A549 (cell line): ENCODE measurements around the gene WFDC11. TPM values are rescaled to one million over a fixed set of nuclear protein-coding genes. Genes with fewer than 3 reads are reported as not detected.

Experiments used
- ATAC-seq, 2 experiments: fragments of 200-7000 bp in 1 of 2; fragments of >200 bp in 1 of 2; cut with Nextera tagmentation in 1 of 2; cut with Tn5 transposase in 1 of 2; 3 replicates each; pipeline versions ENCODE4 v1.8.0 to v1.9.1; 2018 to 2020; ENCODE audit warnings: mild to moderate bottlenecking in 1 of 2, moderate library complexity in 1 of 2
- CTCF ChIA-PET: fragments of 300-600 bp; sonication (Branson Sonifier 250); formaldehyde crosslinking; extraction: SDS; loops from one replicate; lab custom pipeline; 2021; ENCODE audit warnings: antibody characterized with exemption, inconsistent platforms; lab: Yijun Ruan, JAX
- POLR2A ChIA-PET: fragments of 350-600 bp; formaldehyde crosslinking; extraction: SDS; loops from one replicate; lab custom pipeline; 2021; ENCODE audit warnings: antibody characterized with exemption, inconsistent platforms; lab: Yijun Ruan, JAX
- DNase-seq, 2 experiments: peaks; one replicate each; pipeline versions ENCODE4 v3.0.0 to v3.0.0-alpha.2; 2011 to 2016; ENCODE audit warnings: low read depth in 1 of 2, low spot score in 1 of 2
- FAIRE-seq: peaks from 2 replicates; lab custom pipeline; 2011; peaks lifted over from hg19 to GRCh38; lab: Jason Lieb, UNC
- H3K27ac ChIP-seq, 2 experiments: fragments of >200 bp; sonication (Bioruptor Twin); formaldehyde crosslinking; 3 replicates each; pipeline ENCODE4 v1.5.1; 2016 to 2017
- H3K4me1 ChIP-seq: fragments of >200 bp; sonication (Bioruptor Twin); formaldehyde crosslinking; 3 replicates; pipeline ENCODE4 v1.6.1; 2016
- H3K4me2 ChIP-seq: fragments of >200 bp; sonication (Bioruptor Twin); formaldehyde crosslinking; 3 replicates; pipeline ENCODE4 v1.6.1; 2016
- H3K4me3 ChIP-seq: fragments of >200 bp; sonication (Bioruptor Twin); formaldehyde crosslinking; 3 replicates; pipeline ENCODE4 v1.5.1; 2016
- H3K9me3 ChIP-seq: fragments of >200 bp; sonication (Bioruptor Twin); formaldehyde crosslinking; 3 replicates; pipeline ENCODE4 v1.6.1; 2016
- ATOH8 ChIP-seq: fragments of 250-450 bp; sonication (Bioruptor Pico); IDR thresholded peaks from 2 replicates; pipeline ENCODE4 v1.5.0; 2020; ENCODE audit warnings: low read depth, mild to moderate bottlenecking, moderate library complexity
- BCL3 ChIP-seq: fragments of >200 bp; sonication (Bioruptor Twin); formaldehyde crosslinking; IDR thresholded peaks from 3 replicates; pipeline ENCODE4 v1.6.1; 2016
- BHLHE40 ChIP-seq: IDR thresholded peaks from 2 replicates; pipeline ENCODE4 v1.6.1; 2012; ENCODE audit warnings: low read depth, low read length, inconsistent platforms
- CBX8 ChIP-seq: fragments of 200-600 bp; sonication (generic); IDR thresholded peaks from 2 replicates; pipeline ENCODE4 v1.6.1; 2016
- CEBPB ChIP-seq, 2 experiments: fragments of >200 bp in 1 of 2; sonication (Bioruptor Twin) in 1 of 2; formaldehyde crosslinking in 1 of 2; IDR thresholded peaks; 2 replicates each; pipeline ENCODE4 v1.6.1; 2012 to 2016
- CTCF ChIP-seq: fragments of >200 bp; sonication (Bioruptor Twin); formaldehyde crosslinking; IDR thresholded peaks from 3 replicates; pipeline ENCODE4 v1.5.1; 2016
- E2F6 ChIP-seq: IDR thresholded peaks from 2 replicates; pipeline ENCODE4 v1.6.1; 2012; ENCODE audit warnings: low read depth, borderline replicate concordance
- EHF ChIP-seq: fragments of 250-450 bp; sonication (Bioruptor Pico); IDR thresholded peaks from 2 replicates; pipeline ENCODE4 v1.5.0; 2020; ENCODE audit warnings: mild to moderate bottlenecking
- EHMT2 ChIP-seq: fragments of 200-600 bp; sonication (generic); IDR thresholded peaks from 2 replicates; pipeline ENCODE4 v1.6.1; 2016; ENCODE audit warnings: antibody characterized with exemption, low read depth, mild to moderate bottlenecking, moderate library complexity
- ELK1 ChIP-seq: fragments of 150-350 bp; IDR thresholded peaks from 2 replicates; pipeline ENCODE4 v1.6.1; 2014; ENCODE audit warnings: low read depth, mild to moderate bottlenecking, low read length
- ESRRA ChIP-seq: fragments of 150-350 bp; IDR thresholded peaks from 2 replicates; pipeline ENCODE4 v1.6.1; 2014; ENCODE audit warnings: mild to moderate bottlenecking, low read length, borderline replicate concordance
- FOSB ChIP-seq: fragments of 250-450 bp; sonication (Bioruptor Pico); IDR thresholded peaks from 2 replicates; pipeline ENCODE4 v1.5.0; 2020; ENCODE audit warnings: mild to moderate bottlenecking, moderate library complexity
- FOXS1 ChIP-seq: fragments of 250-450 bp; sonication (Bioruptor Pico); IDR thresholded peaks from 2 replicates; pipeline ENCODE4 v1.5.0; 2020; ENCODE audit warnings: mild to moderate bottlenecking, moderate library complexity
- HDAC2 ChIP-seq: fragments of 200-600 bp; sonication (generic); IDR thresholded peaks from 2 replicates; pipeline ENCODE4 v1.6.1; 2016
- HEYL ChIP-seq: fragments of 250-450 bp; sonication (Bioruptor Pico); IDR thresholded peaks from 2 replicates; pipeline ENCODE4 v1.8.0; 2021; ENCODE audit warnings: mild to moderate bottlenecking, moderate library complexity
- HOXA7 ChIP-seq: fragments of 250-450 bp; sonication (Bioruptor Pico); IDR thresholded peaks from 2 replicates; pipeline ENCODE4 v1.5.0; 2020; ENCODE audit warnings: mild to moderate bottlenecking, moderate library complexity
- JUN ChIP-seq, 2 experiments: fragments of >200 bp; sonication (Bioruptor Twin); formaldehyde crosslinking; IDR thresholded peaks; 2 replicates in 1 of 2; 3 replicates in 1 of 2; pipeline ENCODE4 v1.6.1; 2016 to 2017
- KDM1A ChIP-seq: fragments of 200-600 bp; sonication (generic); IDR thresholded peaks from 2 replicates; pipeline ENCODE4 v1.6.1; 2016; ENCODE audit warnings: low read depth, mild to moderate bottlenecking
- KDM5A ChIP-seq: fragments of 200-600 bp; sonication (generic); IDR thresholded peaks from 2 replicates; pipeline ENCODE4 v1.6.1; 2016; ENCODE audit warnings: antibody characterized with exemption, mild to moderate bottlenecking
- MAX ChIP-seq: IDR thresholded peaks from 2 replicates; pipeline ENCODE4 v1.6.1; 2012
- NFE2L2 ChIP-seq: fragments of 150-350 bp; conservative IDR thresholded peaks from 2 replicates; pipeline ENCODE4 v1.6.1; 2014; ENCODE audit warnings: low read length
- NR3C1 ChIP-seq: fragments of >200 bp; sonication (Bioruptor Twin); formaldehyde crosslinking; IDR thresholded peaks from 3 replicates; pipeline ENCODE4 v1.6.1; 2017
- POLR2A ChIP-seq: IDR thresholded peaks from 2 replicates; pipeline ENCODE4 v1.6.1; 2012; ENCODE audit warnings: mild to moderate bottlenecking, low read length
- RCOR1 ChIP-seq: fragments of 150-350 bp; IDR thresholded peaks from 2 replicates; pipeline ENCODE4 v1.6.1; 2014; ENCODE audit warnings: antibody characterized with exemption, low read length, low read depth
- RNF2 ChIP-seq: fragments of 200-600 bp; sonication (generic); IDR thresholded peaks from 2 replicates; pipeline ENCODE4 v1.6.1; 2016; ENCODE audit warnings: low read depth, mild to moderate bottlenecking, antibody characterized with exemption, moderate library complexity, borderline replicate concordance
- SMC3 ChIP-seq: fragments of >200 bp; sonication (Bioruptor Twin); formaldehyde crosslinking; IDR thresholded peaks from 3 replicates; pipeline ENCODE4 v1.6.1; 2018; ENCODE audit warnings: inconsistent platforms
- SREBF2 ChIP-seq: fragments of 450-650 bp; IDR thresholded peaks from 2 replicates; pipeline ENCODE4 v1.6.1; 2014; ENCODE audit warnings: mild to moderate bottlenecking, moderate library complexity
- USF2 ChIP-seq: fragments of 450-650 bp; IDR thresholded peaks from 2 replicates; pipeline ENCODE4 v1.6.1; 2014; ENCODE audit warnings: antibody characterized with exemption
- ZC3H11A ChIP-seq: fragments of 450-650 bp; IDR thresholded peaks from 2 replicates; pipeline ENCODE4 v1.6.1; 2014; ENCODE audit warnings: antibody characterized with exemption, mild to moderate bottlenecking
- WGBS: methylation state at CpG from one replicate; pipeline ENCODE4 v1.1.6; 2017; ENCODE audit errors: missing lambda C conversion rate; 5-methylcytosine and 5-hydroxymethylcytosine counted together
- polyA plus RNA-seq, 4 experiments: library from polyadenylated mRNA; depleted of rRNA in 3 of 4; stranded (reverse); fragments of >200 nt; fragmentation: RNase III in 1 of 4; extraction: RNeasy Plus Mini Kit Qiagen cat#74134 plus additional on column Dnase treatment in 1 of 4; gene quantifications; 2 replicates in 3 of 4; 3 replicates in 1 of 4; pipeline ENCODE4 v1.2.3, GENCODE V29; 2011 to 2017

Gene WFDC11
- polyA plus RNA-seq, 2 of the 4 experiments (the other 2 are of a cell fraction), result not detected

- ChIA-PET POLR2A (no interaction called here), CTCF (interaction anchor here (1.0 kb wide), 1 partner anchor 20 kb away, joined by 4 read pairs; the partner anchor contains the start of gene WFDC10A)
- Histone ChIP-seq H3K4me1 (no peaks in the 10 kb centered on the region), H3K27ac (no peak overlapping the region), H3K9me3 (no peaks in the 10 kb centered on the region), H3K4me3 (no peak overlapping the region), H3K4me2 (no peak overlapping the region)
- WGBS, result 68% methylated on average over 6 of the region's 6 CpGs
- TF ChIP-seq EHMT2 (no peak), POLR2A (no peak), USF2 (no peak), SMC3 (no peak), KDM1A (no peak), ESRRA (no peak), HEYL (CRISPR knock-in tag) (no peak), NR3C1 (no peak), BHLHE40 (no peak), KDM5A (no peak), HDAC2 (no peak), NFE2L2 (no peak), SREBF2 (no peak), RCOR1 (no peak), CEBPB (IDR thresholded peaks at IDR 0.05) (no peak)
- no peak for ATAC-seq
- FAIRE-seq, result no peak
- no peak for DNase-seq
Observed at GRCh38 chr20:45649312-45649863, 20.7 kb downstream of the WFDC11 start.

- H3K27ac ChIP-seq, result no peak overlapping the region
- no peak overlapping the region for H3K4me2 ChIP-seq
- H3K4me3 ChIP-seq, result no peak overlapping the region
- no peaks in the 10 kb centered on the region for H3K4me1 ChIP-seq
- H3K9me3 ChIP-seq, result no peaks in the 10 kb centered on the region
- ChIA-PET CTCF (interaction anchor here (1.6 kb wide), 1 partner anchor 18 kb away, joined by 4 read pairs; the partner anchor contains the start of gene WFDC10A), POLR2A (no interaction called here)
- WGBS, result 17% methylated on average over 1 of the region's 1 CpG
- DNase-seq (no peak), FAIRE-seq (no peak), ATAC-seq (no peak)
- TF ChIP-seq MAX, result no peak
- no peak for TF ChIP-seq FOXS1 (CRISPR knock-in tag)
- no peak for TF ChIP-seq ATOH8 (CRISPR knock-in tag)
- no peak for TF ChIP-seq CBX8
- TF ChIP-seq E2F6, result no peak
- TF ChIP-seq RCOR1, result no peak
- TF ChIP-seq ZC3H11A, result no peak
- TF ChIP-seq CTCF, result no peak
- no peak for TF ChIP-seq EHF (CRISPR knock-in tag)
- no peak for TF ChIP-seq ELK1
- TF ChIP-seq HOXA7, result no peak
- no peak for TF ChIP-seq JUN (IDR thresholded peaks at IDR 0.05)
- TF ChIP-seq FOSB (CRISPR knock-in tag), result no peak
- no peak for TF ChIP-seq BCL3
- TF ChIP-seq USF2, result no peak
- TF ChIP-seq RNF2, result no peak
Observed at GRCh38 chr20:45647441-45648050, 22.5 kb downstream of the WFDC11 start.
